GM11168 (cell line): ENCODE results near the gene IFNB1.

Experiments used
- in situ Hi-C: fragments of 300-500 bp; cut with MboI; formaldehyde crosslinking; loops from one replicate; pipeline ENCODE4 v1.12.0; 2022; ENCODE audit warnings: low sequenced_read_pairs; ENCODE audit not compliant: unreplicated experiment

Gene IFNB1

DNA sequence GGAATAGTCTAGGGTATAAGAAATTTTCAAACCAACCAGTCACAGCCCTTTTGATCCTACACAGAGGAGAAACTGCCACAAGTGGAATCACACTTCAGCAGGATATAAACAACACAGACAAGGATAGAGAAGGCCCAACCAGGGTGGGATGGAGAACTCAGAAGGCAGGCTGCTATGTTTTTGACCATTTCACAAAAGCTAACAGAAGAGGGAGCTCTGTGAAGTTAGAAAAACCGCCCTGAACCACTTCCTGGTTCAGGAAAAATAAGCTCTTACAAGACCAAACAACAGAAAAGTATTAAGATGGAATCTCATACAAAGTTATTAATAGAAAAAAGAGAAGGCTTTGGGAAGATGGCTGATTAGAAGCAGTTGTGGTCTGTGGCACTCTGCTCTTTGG is 960 bp upstream of the IFNB1 start:
- in situ Hi-C loops, result no loop called here

DNA sequence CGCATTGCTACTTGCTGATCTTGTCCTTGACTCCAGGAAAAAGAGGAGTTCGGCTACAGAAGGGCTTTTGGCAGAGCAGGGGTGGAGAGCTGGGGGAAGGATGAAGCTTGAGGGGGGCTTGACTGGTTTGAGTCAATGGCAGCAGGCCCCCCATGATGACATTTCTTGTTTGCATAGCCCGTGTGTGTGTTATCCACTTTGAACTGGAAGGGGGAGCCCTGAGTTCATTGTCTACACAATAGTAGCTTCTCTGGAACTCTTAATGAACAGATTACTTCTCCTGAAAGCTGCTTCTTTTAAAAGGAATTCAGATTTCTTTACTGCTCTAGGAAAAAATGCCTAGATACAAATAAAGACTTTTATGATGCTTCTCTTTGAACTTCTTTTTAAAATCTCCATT is 2.3 kb downstream of the IFNB1 start:
- in situ Hi-C loops, result no loop called here

DNA sequence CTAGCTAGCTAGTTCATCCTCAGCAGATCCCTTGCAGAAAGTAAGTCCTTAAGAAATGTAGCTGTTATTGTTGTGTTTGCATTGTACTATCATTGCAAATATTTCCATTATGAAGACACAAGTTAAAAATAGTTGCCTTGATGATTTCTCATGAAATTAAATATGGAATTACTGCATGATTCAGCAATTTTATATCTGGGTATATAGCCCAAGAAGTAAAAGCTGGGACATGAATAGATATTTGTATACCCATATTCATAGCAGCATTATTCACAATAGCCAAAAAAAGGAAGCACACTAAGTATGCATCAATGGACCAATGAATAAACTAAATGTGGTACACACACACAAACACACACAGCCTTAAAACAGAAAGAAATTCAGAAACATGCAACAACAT is 6.8 kb downstream of the IFNB1 start:
- in situ Hi-C loops, result no loop called here

DNA sequence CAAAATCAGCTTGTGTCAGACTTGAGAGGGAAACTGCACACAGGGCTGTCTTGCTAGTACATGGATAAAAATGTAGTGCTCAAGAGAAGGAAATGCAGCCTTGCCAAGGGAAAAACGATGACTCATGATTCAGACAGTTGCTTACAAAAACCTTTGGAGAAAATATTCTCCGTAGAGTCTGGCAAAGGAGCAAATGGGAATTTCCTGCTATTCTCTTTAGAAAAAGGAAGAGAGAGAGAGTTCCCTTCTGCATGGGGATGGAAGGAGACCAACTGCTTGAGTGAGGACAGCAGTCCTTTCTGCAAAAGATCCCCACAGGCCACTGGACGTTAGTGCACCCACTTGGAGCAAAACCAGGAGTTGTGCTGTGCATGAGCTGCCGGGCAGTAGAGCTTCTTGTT is 7.6 kb downstream of the IFNB1 start:
- in situ Hi-C loops, result no loop called here

DNA sequence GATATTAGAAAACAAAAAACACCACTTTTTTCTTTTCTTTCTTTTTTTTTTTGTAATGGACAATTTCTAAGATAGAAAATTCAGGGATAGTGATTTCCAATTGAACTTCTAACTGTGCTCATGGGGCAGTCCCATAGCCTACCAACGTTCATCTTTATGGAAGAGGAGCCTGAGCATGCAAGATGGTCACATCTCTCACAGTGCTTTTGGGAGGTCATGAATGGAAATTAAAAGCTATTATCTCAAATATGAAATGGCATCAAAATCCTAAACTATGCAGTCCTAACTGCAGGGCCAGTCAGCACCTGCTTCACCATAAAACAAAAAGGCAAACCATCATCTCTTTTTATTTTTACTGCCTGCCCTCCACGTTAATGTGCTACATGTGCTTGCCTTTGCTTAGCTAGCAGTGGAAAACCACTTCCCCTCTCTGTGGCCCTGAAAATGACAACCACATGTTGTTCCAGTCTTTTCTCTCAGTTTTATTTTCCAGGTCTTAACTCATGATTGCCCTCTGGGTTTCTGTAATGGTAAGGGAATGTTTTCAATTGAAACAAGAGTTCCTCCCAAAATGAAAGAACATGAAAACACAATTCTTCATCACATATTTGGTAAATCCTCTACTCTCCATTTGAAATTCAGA is 16.7 kb downstream of the IFNB1 start:
- in situ Hi-C loops, result no loop called here

DNA sequence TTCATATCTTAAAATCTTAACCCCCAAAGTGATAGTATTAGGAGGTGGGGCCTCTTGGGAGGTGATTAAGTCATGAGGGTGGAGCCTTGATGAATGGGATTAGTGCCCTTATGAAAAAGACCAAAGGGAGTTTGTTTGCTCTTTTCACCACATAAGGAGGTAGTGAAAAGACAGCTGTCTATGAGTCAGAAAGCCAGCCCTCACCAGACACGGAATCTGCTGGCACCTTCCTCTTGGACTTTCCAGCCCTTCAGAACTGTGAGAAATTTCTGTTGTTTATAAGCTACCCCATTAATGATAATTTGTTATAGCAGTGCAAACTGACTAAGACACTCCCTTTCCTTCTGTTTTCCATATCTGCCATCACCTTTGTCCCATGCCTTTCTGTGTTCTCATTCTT is 20.8 kb downstream of the IFNB1 start:
- in situ Hi-C loops, result no loop called here

DNA sequence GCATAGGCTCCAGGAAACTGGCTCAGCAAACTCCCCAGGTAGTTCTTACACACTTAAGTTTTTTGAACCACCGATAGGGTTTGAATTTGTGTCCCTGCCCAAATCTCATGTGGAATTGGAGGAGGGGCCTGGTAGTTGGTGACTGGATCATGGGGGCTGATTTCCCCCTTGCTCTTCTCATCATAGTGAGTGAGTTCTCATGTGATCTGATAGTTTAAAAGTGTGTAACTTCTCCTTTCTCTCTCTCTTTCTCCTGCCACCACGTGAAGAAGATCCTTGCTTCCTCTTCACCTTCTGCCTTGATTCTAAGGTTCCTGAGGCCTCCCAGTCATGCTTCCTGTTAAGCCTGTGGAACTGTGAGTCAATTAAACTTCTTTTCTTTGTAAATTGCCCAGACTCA is 23.9 kb downstream of the IFNB1 start:
- in situ Hi-C loops, result no loop called here

DNA sequence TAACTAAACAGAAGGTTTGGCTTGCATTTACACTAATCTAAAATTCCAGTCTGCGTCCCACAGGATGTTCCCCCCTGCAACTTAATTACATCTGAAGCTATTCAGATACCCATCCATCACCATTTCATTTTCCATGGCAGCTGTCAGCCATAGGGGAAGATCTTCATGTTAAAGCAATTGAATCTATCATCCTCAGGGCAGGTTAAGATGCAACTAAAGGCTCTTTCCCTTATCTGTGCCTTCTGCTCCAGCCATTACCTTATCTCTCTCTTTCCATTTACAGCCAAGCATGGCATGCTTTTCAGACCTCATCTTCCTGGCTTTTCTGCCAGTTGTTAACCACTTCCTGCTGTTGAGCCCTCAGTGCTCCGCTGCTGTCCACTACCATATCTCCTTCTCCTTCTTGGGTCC is 30.5 kb downstream of the IFNB1 start:
- in situ Hi-C loops, result no loop called here

DNA sequence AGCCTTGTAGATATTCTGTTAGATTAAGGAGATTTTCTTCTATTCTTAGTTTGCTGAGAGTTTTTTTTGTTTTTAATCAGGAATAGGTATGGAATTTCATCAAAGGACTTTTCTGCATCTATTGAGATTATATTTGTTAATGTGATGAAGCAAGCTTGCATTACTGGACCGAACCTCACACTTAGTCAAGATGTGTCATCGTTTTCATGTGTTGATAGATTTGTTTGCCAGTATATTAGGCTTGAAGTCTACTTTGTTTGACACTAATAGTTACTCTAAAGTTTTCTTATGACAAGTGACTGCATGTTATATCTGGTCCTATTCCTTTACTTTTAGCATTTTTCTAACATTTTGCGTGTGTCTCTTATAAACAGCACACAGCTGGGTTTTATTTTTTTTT is 33.9 kb downstream of the IFNB1 start:
- in situ Hi-C loops, result no loop called here

DNA sequence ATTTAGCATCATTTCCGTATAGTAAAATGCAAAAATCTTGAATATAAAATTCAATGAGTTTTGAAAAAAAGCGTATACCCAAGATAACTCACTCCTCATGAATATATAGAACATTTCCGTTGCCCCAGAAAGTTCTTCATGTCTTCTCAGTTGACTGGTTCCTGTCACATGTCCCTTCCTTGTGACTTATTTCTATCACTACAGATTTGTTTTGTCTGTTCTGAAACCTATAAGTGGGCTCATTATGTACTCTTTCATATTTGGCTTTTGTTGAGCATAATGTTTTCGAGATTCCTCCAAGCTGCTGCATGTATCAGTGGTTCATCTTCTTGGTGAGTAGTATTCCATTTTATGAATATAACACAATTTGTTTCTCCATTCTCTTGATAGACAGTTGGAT is 35.3 kb downstream of the IFNB1 start:
- in situ Hi-C loops, result no loop called here

DNA sequence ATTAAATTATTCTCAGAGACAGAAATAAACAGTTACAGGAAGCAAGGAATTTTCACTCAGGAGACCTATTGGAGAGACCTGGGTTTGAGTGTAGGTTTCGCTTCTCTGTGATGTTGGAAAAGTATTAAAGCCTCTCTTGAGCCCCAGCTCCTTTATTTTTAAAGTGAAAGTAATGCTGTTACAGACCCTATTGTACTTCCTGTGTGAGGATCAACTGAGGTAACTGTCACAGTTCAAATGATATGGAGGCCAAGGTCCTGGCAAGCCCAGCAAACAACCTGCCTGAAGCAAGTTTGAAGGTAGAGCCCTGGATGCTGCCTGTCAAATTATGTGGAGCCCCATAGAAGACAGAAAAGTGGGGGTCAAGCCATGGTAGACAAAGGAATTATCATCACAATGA is 38.4 kb downstream of the IFNB1 start:
- in situ Hi-C loops, result no loop called here

DNA sequence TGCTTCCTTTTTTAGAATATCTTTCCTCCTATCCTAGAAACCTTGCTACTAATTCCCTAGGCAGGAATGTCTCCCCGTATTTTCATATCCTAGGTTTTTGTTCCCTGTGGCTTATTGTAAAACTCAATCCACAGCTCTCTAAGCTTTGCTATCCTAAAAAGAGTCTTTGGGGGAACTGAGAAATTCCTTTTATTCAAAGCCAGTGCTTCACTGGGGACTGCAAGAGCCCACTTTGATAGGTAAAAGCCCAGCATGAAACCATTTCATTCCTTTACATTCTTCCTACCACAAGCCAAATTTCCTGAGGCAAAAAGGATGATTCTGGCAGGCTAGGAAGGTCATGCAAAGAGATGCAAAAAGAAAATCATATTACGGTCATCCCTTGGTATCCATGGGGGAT is 40.5 kb downstream of the IFNB1 start:
- in situ Hi-C loops, result no loop called here

DNA sequence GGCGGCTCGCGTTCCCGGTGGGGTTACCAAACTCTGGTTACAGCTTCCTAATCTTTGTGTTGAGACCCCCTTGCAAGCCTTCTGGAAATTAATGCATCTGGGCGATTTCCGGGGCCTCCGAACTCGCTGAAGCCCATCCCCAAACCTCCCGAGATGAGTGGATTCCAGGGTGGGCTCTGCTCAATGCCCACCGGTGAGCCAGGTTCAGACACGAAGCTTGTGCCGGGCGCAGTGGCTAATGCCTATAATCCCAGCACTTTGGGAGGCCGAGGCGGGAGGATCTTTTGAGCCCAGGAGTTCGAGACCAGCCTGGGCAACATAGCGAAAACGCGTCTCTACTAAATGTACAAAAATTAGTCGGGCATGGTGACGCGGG is 45.9 kb downstream of the IFNB1 start:
- in situ Hi-C loops, result no loop called here

DNA sequence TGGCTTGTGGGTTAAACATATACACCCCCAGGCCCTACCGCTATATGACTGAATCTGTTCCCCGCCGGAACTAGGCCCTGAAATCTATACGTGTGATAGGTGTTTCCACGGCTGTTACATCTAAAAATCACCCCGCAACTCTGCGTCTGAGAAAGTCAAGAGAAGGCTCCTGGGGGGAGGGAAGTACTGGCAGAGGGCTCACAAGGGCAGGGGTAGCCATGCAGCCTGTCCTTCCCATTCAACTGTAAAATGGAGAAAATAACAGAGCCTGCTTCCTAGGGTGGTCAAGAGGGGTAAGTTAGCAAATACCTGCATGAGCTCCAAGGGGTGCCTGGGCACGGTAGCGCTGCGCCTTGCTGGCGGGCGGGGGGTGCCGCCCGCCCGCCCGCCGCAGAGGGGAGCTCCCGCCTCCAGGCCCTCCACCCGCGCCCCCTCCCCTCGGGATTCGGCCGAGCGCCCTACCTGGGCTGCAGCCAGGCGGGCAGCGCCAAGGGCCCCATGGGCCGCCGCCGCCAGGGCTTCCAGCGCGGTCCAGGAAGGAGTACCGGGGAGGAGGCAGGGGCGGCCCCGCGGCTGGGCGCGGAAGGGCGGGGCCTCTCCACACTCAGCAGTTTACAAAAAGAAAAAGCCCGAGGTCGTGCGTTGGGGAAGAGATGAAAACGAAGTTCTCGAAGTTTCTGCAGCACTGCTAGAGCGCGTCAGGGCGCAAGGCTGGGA is 46.5 kb downstream of the IFNB1 start, which contains the start of gene HACD4:
TSS of gene HACD4 (minus strand) at position 550 of the 717 bp plus-strand sequence. CDS start at position 500, 50 bp downstream.
- in situ Hi-C loops, result no loop called here

DNA sequence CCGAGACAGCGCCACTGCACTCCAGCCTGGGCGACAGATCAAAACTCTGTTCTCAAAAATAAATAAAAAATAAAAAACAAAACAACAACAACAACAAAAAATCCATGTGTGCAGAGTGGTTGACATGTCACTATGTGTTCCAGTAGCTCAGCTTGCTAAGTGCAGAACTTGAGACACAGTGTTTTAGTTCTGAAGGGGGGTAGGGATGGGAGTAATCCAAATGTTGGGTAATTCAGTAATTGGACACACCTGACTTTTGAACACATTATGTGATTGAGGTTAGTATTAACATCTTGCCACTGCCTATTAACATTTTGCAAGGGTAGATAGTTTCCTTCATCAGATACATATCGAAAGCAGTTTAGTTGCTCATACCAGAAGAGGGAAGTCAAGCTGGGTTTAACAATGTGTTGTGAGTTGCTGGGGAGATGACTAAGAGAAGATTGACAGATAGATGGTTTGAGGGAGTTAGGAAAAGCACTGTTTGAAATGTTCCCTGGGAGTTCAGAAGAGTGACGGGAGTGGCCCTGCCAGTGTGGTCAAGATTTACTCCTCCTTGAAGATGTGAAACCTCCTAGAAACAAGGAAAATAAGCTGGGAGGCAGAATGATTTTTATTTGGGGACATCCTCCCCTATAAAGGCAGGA is 47.2 kb downstream of the IFNB1 start:
- in situ Hi-C loops, result no loop called here

DNA sequence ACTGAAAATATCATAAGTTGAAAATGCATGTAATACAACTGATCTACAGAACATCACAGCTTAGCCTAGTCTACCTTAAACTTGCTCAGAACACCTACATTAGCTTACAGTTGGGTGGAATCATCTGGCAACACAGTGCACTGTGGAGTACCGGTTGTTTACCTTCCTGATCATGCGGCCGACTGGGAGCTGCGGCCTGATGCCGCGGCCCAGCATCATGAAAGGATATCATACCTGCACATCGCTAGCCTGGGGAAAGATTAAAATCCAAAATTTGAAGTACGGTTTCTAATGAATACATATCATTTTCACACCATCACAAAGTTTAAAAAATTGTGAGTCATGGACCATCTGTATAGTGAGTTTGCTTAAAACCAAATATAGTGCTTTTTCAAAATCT is 48.1 kb downstream of the IFNB1 start:
- in situ Hi-C loops, result no loop called here

DNA sequence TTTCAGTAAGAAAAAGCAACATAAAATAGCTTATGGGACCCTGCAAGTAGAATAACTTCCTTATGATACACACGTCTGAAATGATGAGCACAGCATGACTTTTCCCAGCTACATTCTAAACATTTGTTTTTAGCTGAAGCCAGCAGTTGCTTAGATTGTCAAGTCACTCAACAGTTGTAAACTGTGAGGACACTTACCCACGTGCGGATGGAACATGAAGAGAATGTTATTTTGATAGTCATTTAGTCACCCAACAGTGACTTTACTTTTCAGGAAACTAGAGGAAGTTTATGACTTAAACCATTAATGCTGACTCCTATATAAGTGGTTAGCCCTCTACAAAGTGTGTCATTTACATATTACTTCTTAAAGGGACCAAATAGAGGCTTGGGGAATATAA is 49.3 kb downstream of the IFNB1 start:
- in situ Hi-C loops, result no loop called here

DNA sequence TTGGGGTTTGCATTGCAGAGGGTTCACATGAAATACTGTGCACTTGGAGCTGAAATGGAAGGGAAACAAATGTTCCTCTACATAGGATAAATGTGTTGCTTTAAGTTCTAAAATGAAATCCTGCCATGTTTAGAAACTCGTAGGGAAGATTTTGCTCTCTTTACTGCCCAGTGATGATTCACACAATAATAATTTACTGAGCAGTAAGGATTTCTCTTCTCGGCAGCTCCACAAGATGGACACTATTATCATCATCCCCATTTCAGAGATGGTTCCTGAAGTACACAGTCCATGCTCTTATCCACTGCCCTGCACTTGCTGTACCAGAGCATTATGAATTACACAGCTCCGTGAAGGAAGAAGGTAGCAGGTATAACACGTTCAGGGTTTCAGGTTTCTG is 50.4 kb downstream of the IFNB1 start:
- in situ Hi-C loops, result no loop called here
